ENCODE data around the gene OR2T33. TPM values are rescaled to one million over a fixed set of nuclear protein-coding genes. Genes with fewer than 3 reads are reported as not detected.

OR2T33 gene
- total RNA-seq, 1 experiment from 2014 or later, result not detected

DNA sequence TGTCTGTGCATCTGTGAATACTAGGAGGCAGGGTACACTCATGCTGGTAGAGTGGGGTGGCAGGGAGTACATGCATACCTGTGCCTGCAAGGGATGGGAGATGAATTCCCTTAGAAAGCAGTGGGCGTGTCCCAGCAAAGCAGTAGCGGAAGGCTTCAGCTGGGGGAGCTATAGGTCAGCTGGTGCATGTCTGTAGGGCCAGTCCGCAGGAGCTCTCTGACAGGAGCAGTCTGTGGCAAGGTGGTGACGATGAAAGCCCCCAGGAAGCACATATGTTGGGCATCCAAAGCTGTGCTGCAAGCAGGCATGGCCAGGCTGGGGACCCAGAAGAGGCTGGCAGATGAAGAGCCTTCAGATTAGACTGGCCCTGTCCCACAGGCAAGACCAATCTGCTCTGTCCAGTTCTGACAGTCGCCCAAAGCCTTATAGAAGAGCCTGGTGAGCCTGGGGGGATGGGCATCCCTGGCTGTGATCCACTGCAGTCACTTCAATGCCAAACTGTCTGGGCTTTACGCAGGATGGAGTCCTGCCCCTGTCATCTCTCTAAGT is 48.3 kb downstream of the OR2T33 start:
- H3K9me3 ChIP-seq (replicated peaks), result no peaks in the 10 kb centered on the region; the same call in none of the 2 replicates
- H3K4me3 ChIP-seq, result no peak overlapping the region
- no peaks in the 10 kb centered on the region for H3K27me3 ChIP-seq (replicated peaks)
- no peak overlapping the region for H3K27ac ChIP-seq
- DNase-seq (ENCODE audit: low read depth in 1 of 2, low spot score in 2 of 2), result no peak
- H3K4me1 ChIP-seq (replicated peaks), result no peaks in the 10 kb centered on the region
- no peaks in the 10 kb centered on the region for H3K36me3 ChIP-seq

DNA sequence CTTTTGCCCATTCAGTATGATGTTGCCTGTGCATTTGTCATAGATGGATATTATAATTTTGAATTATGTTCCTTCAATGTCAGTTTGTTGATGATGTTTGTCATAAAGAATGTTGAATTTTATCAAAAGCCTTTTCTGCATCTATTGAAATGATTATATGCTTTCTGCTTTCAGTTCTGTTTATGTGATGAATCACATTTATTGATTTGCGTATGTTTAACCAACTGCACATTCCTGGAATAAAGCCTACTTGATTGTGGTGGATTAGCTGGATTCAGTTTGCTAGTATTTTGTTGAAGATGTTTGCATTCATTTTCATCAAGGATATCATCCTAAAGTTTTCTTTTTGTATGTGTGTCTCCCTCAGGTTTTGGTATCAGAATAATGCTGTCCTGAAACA is 52.2 kb downstream of the OR2T33 start:
- Histone ChIP-seq H3K4me1 (replicated peaks) (no peaks in the 10 kb centered on the region), H3K36me3 (no peaks in the 10 kb centered on the region), H3K27me3 (replicated peaks) (no peaks in the 10 kb centered on the region)

More for the DNA sequence above, 52.2 kb downstream of the OR2T33 start:
- H3K27ac ChIP-seq, result no peak overlapping the region
- no peak for DNase-seq (ENCODE audit: low read depth in 1 of 2, low spot score in 2 of 2)
- H3K9me3 ChIP-seq (replicated peaks), result peaks cover 2% of the 10 kb centered on the region
- H3K4me3 ChIP-seq, result no peak overlapping the region

Other genes with a start within 250 kb of the OR2T33 start
- gene OR2L2, start 247.9 kb downstream of the OR2T33 start, total RNA-seq (2014; rRNA removed; shearing (Covaris generic)), result not detected in 2 replicates
- gene OR2L3, start 231.1 kb downstream of the OR2T33 start, total RNA-seq (2014; rRNA removed; shearing (Covaris generic)), result not detected in 2 replicates
- not detected in 2 replicates for gene OR2L13, start 182.8 kb downstream of the OR2T33 start, total RNA-seq (2014; rRNA removed; shearing (Covaris generic))
- not detected in 2 replicates for gene OR2M5, start 132.8 kb downstream of the OR2T33 start, total RNA-seq (2014; rRNA removed; shearing (Covaris generic))
- not detected in 2 replicates for gene OR2M2, start 103.2 kb downstream of the OR2T33 start, total RNA-seq (2014; rRNA removed; shearing (Covaris generic))
- not detected in 2 replicates for gene OR2M3, start 80.7 kb downstream of the OR2T33 start, total RNA-seq (2014; rRNA removed; shearing (Covaris generic))
- gene OR2M4, start 46.6 kb downstream of the OR2T33 start, total RNA-seq (2014; rRNA removed; shearing (Covaris generic)), result not detected in 2 replicates
- gene OR2T12, start 25.4 kb upstream of the OR2T33 start, total RNA-seq (2014; rRNA removed; shearing (Covaris generic)), result not detected in 2 replicates
- not detected in 2 replicates for gene OR2M7, start 46.6 kb upstream of the OR2T33 start, total RNA-seq (2014; rRNA removed; shearing (Covaris generic))
- gene OR14C36, start 70.8 kb upstream of the OR2T33 start, total RNA-seq (2014; rRNA removed; shearing (Covaris generic)), result not detected in 2 replicates
- gene OR2T4, start 83.7 kb upstream of the OR2T33 start, total RNA-seq (2014; rRNA removed; shearing (Covaris generic)), result not detected in 2 replicates
- gene OR2T6, start 97.8 kb upstream of the OR2T33 start, total RNA-seq (2014; rRNA removed; shearing (Covaris generic)), result not detected in 2 replicates
- gene OR2T1, start 125.1 kb upstream of the OR2T33 start, total RNA-seq (2014; rRNA removed; shearing (Covaris generic)), result not detected in 2 replicates
- not detected in 2 replicates for gene OR2T2, start 167.7 kb upstream of the OR2T33 start, total RNA-seq (2014; rRNA removed; shearing (Covaris generic))
- not detected in 2 replicates for gene OR2T3, start 195.4 kb upstream of the OR2T33 start, total RNA-seq (2014; rRNA removed; shearing (Covaris generic))
- gene OR2T5, start 210.6 kb upstream of the OR2T33 start, total RNA-seq (2014; rRNA removed; shearing (Covaris generic)), result not detected in 2 replicates
- gene OR2G6, start 230.1 kb upstream of the OR2T33 start, total RNA-seq (2014; rRNA removed; shearing (Covaris generic)), result not detected in 2 replicates

All from SJSA1 (cell line).